GM21619 (cell line): ENCODE data around the gene PABPC1L.

Experiments
- ATAC-seq: cut with Tn5 transposase; IDR thresholded peaks from one replicate; pipeline ENCODE4 v1.9.1; 2021; ENCODE audit not compliant: unreplicated experiment

The PABPC1L gene

DNA sequence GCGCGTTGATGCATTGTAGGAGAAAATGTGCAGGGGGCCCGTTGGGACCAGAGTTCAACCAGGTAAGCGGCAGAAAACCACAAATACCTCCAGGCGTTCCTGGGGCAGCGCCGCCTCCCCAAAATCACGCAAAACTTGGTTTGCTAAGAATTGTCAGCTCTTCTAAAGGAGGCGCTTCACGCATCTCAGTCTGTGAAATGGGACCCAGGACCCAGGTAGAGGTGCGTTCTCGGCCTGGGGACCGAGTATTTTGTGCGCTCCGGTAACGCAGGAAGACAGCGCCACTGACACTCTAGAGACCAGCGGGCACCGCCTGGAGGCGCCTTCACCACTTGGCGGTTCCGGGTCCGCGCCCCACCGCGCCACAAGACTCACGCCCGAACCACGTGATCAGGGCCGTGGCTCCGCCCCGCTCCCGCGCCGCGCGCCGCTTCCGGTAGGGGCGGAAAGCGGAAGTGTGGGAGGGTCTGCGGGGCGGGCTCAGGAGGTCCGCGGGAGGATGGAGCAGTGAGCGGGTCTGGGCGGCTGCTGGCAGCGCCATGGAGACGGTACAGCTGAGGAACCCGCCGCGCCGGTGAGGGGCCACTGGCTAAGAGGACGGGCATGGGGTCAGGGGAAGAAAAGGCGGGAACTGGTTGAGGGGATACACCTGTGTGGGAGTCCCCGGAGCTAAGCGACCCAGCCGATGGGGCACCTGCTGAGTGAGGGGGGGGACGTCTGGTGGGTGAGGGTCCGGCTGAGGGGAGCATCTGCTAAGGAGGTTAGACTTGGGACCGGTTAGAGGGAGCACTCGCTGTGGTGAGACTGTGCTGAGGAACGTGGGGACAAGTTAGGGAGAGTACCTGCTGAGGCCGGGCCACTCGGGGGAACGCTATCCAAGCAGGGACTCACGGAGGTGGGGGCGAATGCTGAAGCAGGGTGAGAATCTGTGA is 56.4 kb downstream of the PABPC1L start, which contains the start of gene STK4:
Gene STK4, plus strand, starts transcription at position 483 of the 932 bp plus-strand sequence. Its CDS starts 57 bp downstream, at position 540.
- ATAC-seq, result peak; percentile 65

DNA sequence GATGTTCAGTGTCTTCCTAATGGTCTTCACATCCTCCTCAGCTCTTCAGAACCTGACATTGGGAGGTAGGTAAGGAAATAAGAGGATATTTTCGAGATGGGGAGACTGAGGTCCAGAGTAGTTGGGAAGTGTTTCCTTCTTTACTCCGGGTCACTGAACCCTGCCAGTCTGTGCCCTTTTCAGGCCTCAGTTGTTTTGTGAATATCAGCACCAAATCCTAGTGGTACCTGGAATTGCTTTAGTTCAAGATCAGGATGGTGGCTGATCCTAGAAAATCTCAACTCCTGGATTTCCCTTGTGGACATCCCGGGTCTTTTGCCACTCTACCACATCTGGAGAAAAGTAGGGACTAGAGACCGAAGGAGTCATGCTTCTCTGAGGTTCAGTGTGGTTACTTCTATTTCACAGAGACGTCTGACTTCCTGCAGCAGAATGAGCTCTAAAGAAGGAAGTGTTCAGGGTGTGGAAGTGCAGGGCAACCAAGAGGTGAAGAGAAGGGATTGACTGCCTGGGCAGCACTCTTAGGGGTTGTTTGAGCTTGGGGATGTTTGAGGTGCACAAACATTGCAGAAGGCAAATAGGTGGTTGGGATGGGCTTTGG is 57.4 kb downstream of the PABPC1L start:
- no peak for ATAC-seq

DNA sequence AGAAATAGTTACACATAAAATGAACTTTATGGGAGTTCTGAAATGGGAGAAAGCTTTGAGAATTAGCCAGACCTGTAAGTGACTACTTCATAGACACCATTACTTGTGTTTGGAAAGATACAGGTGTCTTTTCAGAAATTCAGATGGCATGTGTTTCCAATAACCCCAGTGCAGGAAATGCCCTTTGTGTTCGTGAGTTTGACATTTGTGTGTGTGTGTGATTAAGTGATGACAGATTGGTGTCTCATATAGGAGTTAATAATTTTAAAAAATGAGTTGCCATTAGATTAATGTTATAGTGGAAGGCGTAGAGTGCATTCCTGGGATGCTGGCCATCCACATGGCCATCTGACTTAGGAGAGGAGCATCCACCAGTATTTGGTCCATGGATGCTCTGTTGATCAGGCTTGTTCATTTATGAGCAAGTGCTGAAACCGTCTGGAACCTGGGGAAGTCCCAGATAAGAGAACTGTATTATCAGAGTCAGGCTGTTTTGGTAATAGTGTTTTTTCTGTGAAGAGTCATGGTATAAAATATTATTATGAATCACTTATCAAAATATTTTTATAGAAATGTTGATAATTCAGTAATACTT is 59.5 kb downstream of the PABPC1L start:
- no peak for ATAC-seq

DNA sequence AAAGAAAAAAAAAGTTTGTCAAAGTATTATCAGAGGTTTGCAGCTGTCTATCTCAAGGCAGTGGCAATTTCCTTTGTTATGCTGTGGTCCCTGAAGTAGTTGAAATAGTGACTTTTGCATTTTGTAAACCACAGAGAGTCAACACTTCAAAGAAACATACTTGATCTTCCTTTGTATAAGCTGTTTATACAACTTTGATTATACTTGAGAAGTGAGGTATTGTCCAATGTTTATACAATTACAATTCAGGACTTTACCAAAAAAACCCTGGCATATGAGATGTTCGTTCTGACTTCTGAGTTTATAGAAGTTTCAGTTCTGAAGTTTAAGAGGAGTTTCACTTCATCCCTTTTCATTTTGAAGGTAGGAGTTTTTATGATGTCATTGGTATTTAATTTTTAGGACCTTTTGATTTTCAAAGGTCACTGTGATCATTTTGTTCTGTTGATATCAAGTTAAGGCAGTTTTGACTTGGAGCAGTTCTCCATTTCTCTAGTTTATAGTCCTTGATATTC is 60.4 kb downstream of the PABPC1L start:
- ATAC-seq, result no peak

DNA sequence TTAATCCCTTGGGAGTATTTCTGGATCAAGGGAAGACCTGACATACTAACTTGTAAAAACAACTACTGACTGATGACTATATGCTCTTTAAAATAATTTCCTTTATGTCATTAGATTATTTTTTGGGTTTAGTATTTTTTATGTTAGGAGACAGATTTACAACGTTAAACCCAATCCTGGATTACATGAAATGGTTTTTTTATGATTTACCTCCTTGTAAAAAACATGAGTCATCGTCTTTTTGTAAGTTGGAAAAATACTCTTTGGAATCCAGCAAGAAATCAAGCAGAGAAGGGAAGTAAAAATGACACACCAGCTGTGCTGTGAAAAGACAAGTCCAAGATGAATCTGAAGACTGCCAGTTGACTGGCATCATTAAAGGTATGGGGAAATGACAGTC is 63.2 kb downstream of the PABPC1L start:
- no peak for ATAC-seq

DNA sequence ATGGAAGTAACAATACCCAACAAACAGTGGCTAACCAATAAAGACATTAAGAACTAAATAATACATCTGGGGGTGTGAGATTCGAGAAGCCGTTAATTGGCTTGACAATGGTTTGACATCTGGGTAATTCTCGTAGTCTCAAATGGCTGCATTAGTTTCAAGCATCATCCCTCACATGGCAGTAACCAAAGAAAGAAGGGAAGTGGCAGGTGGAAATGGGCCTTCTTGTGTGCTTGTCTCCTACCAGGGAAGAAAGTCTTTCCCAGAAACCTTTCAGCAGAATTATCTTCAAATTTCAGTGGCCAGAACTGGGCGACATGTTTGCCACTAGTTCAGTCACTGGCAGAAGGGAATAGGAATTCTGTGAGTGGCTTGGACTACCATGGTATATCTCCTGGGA is 66.8 kb downstream of the PABPC1L start:
- no peak for ATAC-seq

DNA sequence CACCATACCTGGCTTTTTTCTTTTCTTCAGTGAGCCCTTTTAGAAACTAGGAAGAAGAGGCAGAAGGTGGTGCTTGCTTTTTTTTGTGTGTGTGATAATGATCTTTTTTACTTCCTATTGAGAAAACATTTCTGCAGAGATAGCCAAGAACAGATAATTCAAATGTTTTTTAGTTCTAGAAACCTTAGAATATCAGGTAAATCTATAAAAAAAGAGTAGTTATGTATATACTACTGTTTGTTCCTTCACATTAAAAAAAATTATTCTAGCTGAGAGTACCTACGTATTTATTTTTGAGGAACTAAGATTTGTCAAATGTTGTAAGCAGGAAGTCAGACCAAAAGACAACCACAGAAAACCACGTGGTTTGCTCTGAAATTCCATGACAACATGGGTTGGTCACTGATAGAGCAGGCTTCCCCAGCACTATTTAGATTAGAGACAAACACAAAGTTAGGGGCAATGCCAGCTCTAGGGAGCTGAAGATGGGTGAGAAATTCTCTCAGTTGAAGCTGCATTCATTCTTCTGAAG is 69.3 kb downstream of the PABPC1L start:
- ATAC-seq, result peak; percentile 83

DNA sequence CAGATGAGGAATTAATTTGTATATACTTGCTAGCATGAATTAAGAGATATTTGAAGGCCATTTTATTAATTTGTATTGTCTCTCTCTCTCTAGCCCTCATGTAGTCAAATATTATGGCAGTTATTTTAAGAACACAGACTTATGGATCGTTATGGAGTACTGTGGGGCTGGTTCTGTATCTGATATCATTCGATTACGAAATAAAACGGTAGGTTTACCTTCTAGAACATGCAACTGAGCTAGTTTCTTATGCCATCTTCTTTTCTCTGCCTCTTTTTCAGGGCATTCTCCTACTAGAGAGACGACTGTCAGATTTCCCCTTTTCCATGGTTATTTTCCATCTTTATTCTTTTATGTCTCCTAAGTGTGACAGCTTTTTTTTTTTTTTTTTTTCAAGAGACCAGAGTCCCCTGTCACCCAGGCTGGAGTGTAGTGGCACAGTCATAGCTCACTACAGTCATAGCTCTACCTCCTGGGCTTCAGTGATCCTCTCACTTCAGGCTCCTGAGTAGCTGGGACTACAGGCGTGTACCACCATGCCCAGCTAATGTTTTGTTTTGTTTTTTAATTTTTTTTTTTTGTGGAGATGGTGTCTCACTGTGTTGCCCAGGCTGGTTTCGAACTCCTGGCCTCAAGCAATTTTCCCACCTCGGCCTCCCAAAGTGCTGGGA is 72.0 kb downstream of the PABPC1L start:
- ATAC-seq, result no peak

DNA sequence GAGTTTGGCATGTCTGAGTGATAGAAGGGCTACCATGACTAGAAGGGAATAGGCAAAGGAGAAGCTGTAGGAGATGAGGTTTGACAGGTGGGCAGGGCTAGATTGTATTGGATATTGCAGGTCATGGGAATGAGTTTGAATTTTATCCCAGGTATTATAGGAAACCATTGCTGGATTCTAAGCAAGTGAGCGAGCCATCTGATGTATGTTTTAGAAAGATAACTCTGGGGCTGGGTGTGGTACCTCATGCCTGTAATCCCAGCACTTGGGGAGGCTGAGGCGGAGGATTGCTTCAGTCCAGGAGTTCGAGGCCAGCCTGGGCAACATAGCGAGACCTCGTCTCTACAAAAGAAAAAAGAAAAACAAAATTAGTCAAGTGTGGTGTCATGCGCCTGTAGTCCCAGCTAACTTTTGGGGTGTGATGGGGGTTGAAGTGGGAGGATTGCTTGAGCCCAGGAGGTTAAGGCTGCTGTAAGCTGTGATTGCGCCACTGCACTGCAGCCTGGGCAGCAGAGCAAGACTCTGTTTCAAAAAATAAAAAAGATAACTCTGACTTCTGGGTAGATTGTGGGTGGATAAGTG is 73.3 kb downstream of the PABPC1L start:
- ATAC-seq, result no peak

DNA sequence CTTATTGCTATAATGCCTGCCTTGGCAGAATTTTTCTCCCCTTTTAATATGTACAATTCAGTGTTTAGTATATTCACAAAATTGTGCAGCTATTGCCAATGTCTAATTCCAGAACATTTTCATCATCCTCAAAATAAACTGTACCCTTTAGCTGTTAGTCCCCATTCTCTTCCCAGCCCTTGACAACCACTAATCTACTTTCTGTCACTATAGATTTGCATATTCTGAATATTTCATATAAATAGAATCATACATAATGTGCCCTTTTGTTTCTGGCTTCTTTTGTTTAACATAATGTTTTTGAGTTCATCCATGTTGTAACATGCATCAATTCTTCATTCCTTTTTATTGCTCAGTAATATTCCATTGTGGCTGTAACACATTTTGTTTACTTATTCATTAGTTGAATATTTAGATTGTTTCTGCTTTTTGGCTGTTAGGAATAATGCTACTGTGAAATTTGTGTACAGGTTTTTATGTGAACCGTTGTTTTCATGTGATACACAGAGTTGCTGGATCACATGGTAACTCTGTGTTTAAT is 78.8 kb downstream of the PABPC1L start:
- no peak for ATAC-seq
